HK-2 (cell line): ENCODE data around the gene RSAD2.

ENCODE experiments used
- DNase-seq: peaks from one replicate; pipeline ENCODE4 v3.0.0-alpha.2; 2018; ENCODE audit not compliant: unreplicated experiment

Gene RSAD2

GRCh38 chr2:6905668-6906067, 28.1 kb downstream of the RSAD2 start:
- no peak for DNase-seq

- no peak for DNase-seq
These were observed 28.7 kb downstream of the RSAD2 start for GRCh38 chr2:6906165-6906741.

- DNase-seq, result no peak
These were observed 30.7 kb downstream of the RSAD2 start for GRCh38 chr2:6908291-6908690.

GRCh38 chr2:6909431-6910385, 32.1 kb downstream of the RSAD2 start:
- no peak for DNase-seq

GRCh38 chr2:6911721-6912120, 34.1 kb downstream of the RSAD2 start:
- DNase-seq, result no peak

GRCh38 chr2:6913415-6914157, 36.0 kb downstream of the RSAD2 start:
- DNase-seq, result no peak

- DNase-seq, result no peak
These were observed 37.3 kb downstream of the RSAD2 start for GRCh38 chr2:6914828-6915227.

- no peak for DNase-seq
These were observed 37.8 kb downstream of the RSAD2 start for GRCh38 chr2:6915399-6915798.

GRCh38 chr2:6916224-6916623, 38.6 kb downstream of the RSAD2 start:
- DNase-seq, result no peak

- DNase-seq, result no peak
These were observed 39.1 kb downstream of the RSAD2 start for GRCh38 chr2:6916736-6917070.

- peak; percentile 57 for DNase-seq
These were observed 39.6 kb downstream of the RSAD2 start, which contains the start of gene RNF144A for GRCh38 chr2:6917071-6917760. Gene RNF144A, plus strand, starts transcription at chr2:6917412. Its CDS starts 79,515 bp downstream, at chr2:6996927.

GRCh38 chr2:6917761-6918421, 40.3 kb downstream of the RSAD2 start:
- DNase-seq, result peak; percentile 51

- no peak for DNase-seq
These were observed 42.5 kb downstream of the RSAD2 start for GRCh38 chr2:6919901-6920742.

GRCh38 chr2:6920743-6921064, 43.1 kb downstream of the RSAD2 start:
- no peak for DNase-seq

GRCh38 chr2:6921321-6921922, 43.8 kb downstream of the RSAD2 start:
- DNase-seq, result no peak

GRCh38 chr2:6922201-6922656, 44.7 kb downstream of the RSAD2 start:
- no peak for DNase-seq

GRCh38 chr2:6923319-6923718, 45.7 kb downstream of the RSAD2 start:
- no peak for DNase-seq

GRCh38 chr2:6924101-6924923, 46.7 kb downstream of the RSAD2 start:
- DNase-seq, result no peak

- DNase-seq, result no peak
These were observed 47.4 kb downstream of the RSAD2 start for GRCh38 chr2:6924924-6925409.
